ENCODE results near the gene ZNF524.

The ZNF524 gene

DNA sequence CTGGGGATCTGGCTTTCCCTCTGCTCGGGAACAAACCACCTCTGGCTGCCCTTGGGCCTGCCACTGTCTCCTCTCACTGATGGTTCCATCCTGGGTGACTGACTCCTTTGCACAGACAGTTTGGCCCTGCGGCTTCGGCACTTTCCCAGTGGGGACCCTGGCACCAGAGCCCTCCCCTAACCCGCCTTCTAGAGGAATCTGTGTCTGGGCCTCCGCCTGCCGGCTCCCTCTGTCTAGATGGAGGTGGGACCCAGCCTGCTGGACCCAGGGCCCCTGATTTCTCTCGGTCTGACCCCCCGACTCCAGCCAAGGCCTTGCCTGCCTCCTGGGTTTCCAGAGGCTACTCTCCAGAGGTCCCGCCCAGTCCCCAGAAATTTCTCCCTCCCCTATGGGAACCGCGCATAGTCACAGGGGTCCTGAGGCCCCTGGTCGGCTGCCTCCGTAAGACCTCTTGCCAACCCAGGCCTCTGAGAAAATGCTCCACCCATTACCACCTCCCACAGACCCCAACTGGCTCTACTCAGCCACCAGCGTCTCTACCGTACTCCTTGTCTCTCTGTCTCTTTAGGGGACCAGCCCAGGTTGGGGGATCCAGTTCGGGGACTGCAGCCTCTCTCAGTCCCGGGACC lies 50.6 kb downstream of the ZNF524 start:
- peaks cover 7% of the 10 kb centered on the region for H3K4me1 ChIP-seq (ENCODE audit: control insufficient read depth, insufficient read depth, low read length, poor library complexity, severe bottlenecking)
- 91 to 97% methylated on average over 13 to 17 of the region's 17 CpGs for WGBS, 2 experiments (ENCODE audit: insufficient coverage in 2 of 2)
- H3K4me3 ChIP-seq (ENCODE audit: extremely low read depth, insufficient read depth, low read length, poor library complexity, severe bottlenecking), result no peak overlapping the region
- peaks cover 36% of the 10 kb centered on the region for H3K36me3 ChIP-seq (ENCODE audit: control insufficient read depth, insufficient read depth, low read length)
- H3K27ac ChIP-seq (ENCODE audit: low read depth, low read length, severe bottlenecking), result no peak overlapping the region
- no peaks in the 10 kb centered on the region for H3K9me3 ChIP-seq (ENCODE audit: control insufficient read depth, low read length)

DNA sequence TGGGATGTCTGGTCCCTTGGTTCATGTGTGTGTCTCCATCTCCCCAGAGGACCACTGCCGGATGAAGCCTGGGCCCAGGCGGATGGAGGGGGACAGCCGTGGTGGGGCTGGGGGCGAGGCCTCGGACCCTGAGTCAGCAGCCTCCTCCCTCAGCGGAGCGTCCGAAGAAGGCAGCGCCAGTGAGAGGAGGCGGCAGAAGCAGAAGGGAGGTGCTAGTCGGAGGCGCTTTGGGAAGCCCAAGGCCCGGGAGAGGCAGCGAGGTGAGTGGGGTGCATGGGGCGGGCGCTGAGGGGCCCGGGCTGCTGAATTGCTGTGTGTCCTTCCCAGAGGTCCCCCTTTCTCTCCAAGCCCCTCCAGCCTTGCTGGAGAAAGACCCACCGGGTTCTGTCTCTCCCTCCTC lies 51.1 kb downstream of the ZNF524 start:
- Histone ChIP-seq H3K27ac (ENCODE audit: low read depth, low read length, severe bottlenecking) (no peak overlapping the region), H3K9me3 (ENCODE audit: control insufficient read depth, low read length) (no peaks in the 10 kb centered on the region), H3K36me3 (ENCODE audit: control insufficient read depth, insufficient read depth, low read length) (peaks cover 33% of the 10 kb centered on the region), H3K4me3 (ENCODE audit: extremely low read depth, insufficient read depth, low read length, poor library complexity, severe bottlenecking) (no peak overlapping the region), H3K4me1 (ENCODE audit: control insufficient read depth, insufficient read depth, low read length, poor library complexity, severe bottlenecking) (peaks cover 6% of the 10 kb centered on the region)
- WGBS, 2 experiments (ENCODE audit: insufficient coverage in 2 of 2), result 80 to 87% methylated on average over 8 to 11 of the region's 18 CpGs

DNA sequence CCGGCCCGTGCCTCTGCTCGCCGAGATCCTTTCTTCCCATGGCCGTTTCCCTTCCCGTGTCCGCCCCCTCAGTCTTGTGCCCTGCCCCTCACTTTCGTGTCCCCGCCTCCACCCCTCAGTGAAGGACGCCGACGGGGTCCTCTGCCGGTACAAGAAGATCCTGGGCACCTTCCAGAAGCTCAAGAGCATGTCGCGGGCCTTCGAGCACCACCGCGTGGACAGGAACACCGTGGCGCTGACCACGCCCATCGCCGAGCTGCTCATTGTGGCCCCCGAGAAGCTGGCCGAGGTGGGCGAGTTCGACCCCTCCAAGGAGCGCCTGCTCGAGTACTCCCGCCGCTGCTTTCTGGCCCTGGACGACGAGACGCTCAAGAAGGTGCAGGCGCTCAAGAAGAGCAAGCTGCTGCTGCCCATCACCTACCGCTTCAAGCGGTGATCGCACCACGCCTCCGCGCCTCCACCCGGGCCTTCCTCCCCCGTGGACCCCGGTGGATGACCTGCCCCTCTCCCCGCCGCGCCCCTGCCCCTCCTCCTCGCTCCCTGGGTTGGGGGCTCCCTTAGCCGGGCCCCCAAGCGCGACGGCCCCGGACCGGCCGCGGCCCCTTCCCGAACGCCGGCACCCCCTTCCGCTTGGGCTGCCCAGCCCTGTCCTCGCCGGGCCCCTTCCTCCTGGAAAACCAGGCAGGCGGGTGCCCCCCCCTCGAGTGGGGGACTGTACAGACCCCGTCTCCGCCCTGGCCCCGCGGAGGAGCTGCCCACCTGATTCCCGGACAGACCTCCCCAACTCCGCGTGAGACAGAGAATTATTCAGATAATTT lies 52.4 kb downstream of the ZNF524 start:
- H3K4me1 ChIP-seq (ENCODE audit: control insufficient read depth, insufficient read depth, low read length, poor library complexity, severe bottlenecking), result peaks cover 11% of the 10 kb centered on the region
- H3K36me3 ChIP-seq (ENCODE audit: control insufficient read depth, insufficient read depth, low read length), result peaks cover 36% of the 10 kb centered on the region
- H3K9me3 ChIP-seq (ENCODE audit: control insufficient read depth, low read length), result no peaks in the 10 kb centered on the region
- H3K4me3 ChIP-seq (ENCODE audit: extremely low read depth, insufficient read depth, low read length, poor library complexity, severe bottlenecking), result no peak overlapping the region
- WGBS, 2 experiments (ENCODE audit: insufficient coverage in 2 of 2), result 87 to 89% methylated on average over 49 to 55 of the region's 71 CpGs
- H3K27ac ChIP-seq (ENCODE audit: low read depth, low read length, severe bottlenecking), result no peak overlapping the region
